Measurements from ENCODE around the gene RFLNA.

DNA sequence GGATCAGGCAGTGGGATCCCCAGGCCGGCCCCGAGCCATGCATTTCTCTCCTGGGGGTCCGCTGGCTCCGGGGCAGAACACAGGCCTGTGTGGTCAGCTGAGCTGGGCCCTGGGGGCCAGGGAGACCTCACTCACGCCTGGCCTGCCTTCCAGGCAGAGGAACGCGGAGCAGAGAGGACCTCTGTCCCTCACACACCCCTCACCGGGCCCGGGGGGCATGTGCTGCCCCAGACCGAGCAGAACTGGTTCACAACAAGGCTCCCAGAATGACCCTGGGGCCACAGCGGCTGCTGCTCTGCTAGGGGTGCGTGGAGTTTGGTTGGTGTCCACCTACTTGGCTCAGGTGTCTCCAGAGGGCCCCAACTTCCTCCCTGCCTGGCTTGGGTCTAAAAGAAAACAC lies 33.0 kb upstream of the RFLNA start:
- no peak for TF ChIP-seq RAD21 (IDR thresholded peaks at IDR 0.05; ENCODE audit: low read length)
- TF ChIP-seq, protein P1, sequence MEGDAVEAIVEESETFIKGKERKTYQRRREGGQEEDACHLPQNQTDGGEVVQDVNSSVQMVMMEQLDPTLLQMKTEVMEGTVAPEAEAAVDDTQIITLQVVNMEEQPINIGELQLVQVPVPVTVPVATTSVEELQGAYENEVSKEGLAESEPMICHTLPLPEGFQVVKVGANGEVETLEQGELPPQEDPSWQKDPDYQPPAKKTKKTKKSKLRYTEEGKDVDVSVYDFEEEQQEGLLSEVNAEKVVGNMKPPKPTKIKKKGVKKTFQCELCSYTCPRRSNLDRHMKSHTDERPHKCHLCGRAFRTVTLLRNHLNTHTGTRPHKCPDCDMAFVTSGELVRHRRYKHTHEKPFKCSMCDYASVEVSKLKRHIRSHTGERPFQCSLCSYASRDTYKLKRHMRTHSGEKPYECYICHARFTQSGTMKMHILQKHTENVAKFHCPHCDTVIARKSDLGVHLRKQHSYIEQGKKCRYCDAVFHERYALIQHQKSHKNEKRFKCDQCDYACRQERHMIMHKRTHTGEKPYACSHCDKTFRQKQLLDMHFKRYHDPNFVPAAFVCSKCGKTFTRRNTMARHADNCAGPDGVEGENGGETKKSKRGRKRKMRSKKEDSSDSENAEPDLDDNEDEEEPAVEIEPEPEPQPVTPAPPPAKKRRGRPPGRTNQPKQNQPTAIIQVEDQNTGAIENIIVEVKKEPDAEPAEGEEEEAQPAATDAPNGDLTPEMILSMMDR (conservative IDR thresholded peaks at IDR 0.05; ENCODE audit: low read depth, low read length) = no peak
- no peak for TF ChIP-seq POLR2A (IDR thresholded peaks at IDR 0.05; ENCODE audit: low read depth, low read length)
- no peak for TF ChIP-seq MXI1 (IDR thresholded peaks at IDR 0.05; ENCODE audit: borderline replicate concordance, low read depth, low read length)
- TF ChIP-seq SMC3 (IDR thresholded peaks at IDR 0.05; ENCODE audit: low read depth, low read length) = no peak

All from IMR-90 (cell line).